COLO668 (cell line): Measurements from ENCODE around the gene MRPS10.
"Not testable (repeated sequence)": the region's sequence is repeated elsewhere in the genome, so short reads cannot be mapped to it uniquely, and the experiment has no call there.

ENCODE experiments used
- DNase-seq: peaks from one replicate; lab custom pipeline; 2025; ENCODE audit not compliant: unreplicated experiment; lab: John Stamatoyannopoulos, UW

MRPS10 gene

DNA sequence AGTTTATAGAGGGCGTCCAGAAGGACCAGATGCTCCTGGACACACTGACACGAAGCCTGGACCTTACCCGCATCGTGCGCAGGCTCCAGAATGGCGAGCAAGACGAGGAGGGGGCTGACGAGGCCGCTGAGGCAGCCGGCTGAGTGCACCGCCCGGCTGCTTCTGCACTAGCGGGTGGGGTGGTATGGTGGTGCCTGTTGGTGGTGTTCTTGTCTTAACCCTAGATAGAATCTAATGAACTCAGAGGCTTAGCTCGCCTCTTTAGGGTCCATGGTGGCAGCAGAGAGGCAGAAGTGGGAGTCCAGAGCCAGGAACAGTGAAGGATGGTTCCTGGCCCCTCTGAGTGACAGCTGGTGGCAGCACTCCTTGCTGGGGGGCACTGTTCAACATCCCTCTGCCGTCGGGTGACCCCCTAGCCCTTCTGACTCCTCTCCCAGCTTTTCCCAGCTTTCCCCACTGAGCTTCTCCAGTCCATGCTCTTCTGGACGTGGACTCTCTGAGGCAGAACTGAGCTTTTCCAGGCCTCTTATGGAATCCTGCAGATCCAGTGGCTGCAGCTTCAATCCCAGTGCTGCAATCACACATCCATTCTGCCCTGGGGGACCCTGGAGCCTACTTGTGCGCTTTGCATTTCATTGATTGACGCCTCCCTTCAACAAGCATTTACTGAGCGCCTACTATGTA lies 38.3 kb downstream of the MRPS10 start:
- no peak for DNase-seq

DNA sequence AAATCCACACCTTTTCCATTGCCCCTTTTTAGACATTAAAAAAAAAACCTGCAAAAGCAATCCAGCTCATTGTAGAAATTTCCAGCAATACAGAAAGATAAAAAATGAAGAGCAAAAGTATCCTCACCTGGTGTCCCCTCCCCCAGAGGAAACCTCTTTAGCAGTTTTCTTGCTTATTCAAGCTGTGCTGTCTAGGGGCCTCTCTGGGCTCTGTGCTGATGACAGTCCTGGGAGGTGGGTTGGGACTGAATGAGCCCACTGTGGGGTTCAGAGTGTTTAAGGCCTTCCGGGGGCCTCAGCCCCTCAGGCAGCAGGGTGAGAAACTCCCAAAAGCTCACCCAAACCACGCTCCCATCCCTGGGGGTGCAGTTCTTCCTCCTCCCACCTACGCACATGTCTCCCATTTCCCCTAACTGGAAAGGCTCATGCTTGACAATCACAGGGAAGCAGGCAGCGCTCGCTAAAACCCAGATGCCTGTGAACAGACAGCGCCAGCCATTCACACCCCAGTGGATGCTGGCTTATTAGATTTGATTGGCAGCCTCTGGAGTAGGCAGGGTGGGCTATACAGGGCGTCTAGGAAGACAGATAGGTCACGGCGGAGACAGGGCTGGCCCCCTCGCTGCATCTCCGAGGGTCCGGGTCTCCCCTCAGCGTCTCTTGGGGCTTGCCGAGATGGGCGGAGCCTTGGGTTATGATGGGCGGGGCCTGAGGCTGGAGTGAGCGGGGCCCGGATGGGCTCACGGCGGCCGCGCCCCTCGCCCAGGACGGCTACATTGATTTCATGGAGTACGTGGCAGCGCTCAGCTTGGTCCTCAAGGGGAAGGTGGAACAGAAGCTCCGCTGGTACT lies 39.9 kb downstream of the MRPS10 start:
- DNase-seq = no peak

DNA sequence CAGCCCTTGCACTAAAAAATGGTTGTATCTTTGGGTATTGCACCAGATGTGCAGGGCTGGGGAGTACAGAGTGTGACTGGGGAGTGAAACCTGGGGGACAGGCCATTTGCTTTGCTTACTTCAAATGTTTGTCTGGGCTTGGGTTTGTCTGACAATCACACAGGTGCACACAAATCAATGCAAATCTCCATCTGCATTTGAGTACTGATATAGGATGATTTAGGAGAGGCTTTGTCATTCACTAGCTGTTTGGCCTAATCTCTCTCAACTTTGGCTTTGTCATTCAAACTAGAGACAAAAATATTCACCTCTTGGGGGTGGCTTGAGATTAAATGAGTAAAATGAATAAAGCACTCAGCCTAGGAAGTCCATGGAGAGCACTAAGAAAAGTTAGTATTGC lies 40.7 kb downstream of the MRPS10 start:
- no peak for DNase-seq

DNA sequence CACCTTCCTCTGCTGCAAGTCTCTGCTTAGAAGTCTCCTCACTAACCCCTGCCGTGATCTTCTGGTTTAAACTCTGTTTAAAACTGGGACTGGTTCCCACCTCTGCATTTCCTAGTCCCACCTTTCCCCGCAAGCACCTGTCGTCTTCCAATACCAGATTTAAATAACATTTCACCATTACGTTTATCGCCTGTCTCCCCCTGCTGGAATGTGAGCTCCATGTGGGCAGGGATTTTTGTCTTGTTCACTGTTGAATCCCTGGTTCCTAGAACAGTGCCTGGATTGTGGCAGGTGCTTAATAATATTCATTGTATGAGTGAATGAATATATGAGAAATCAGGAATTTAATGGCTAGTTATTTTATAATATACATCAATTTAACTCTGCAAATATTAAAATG lies 41.8 kb downstream of the MRPS10 start:
- no peak for DNase-seq

DNA sequence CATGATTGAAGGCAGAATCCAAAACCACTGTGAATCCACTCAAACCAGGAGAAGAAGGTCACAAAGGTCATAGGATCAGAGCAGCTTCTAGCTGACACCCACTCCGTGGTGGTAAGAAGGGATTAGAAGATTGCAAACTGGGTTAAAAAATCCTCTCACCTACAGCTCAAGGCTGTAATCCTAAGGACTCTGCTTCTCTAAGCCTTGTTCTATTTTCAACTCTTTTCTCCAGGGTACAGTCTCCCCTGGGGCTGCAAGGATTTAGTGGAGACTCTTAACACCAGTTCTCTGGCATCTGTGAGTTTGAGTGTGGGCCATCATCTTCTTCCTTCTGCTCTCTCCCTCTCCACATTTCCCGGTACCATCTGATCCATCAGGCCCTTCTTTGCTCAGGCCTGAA lies 44.6 kb downstream of the MRPS10 start, which contains the start of gene GUCA1A:
GUCA1A (plus strand) TSS at position 264 of the 400 bp plus-strand sequence. CDS start 250 bp downstream, outside the sequence.
- DNase-seq = no peak

DNA sequence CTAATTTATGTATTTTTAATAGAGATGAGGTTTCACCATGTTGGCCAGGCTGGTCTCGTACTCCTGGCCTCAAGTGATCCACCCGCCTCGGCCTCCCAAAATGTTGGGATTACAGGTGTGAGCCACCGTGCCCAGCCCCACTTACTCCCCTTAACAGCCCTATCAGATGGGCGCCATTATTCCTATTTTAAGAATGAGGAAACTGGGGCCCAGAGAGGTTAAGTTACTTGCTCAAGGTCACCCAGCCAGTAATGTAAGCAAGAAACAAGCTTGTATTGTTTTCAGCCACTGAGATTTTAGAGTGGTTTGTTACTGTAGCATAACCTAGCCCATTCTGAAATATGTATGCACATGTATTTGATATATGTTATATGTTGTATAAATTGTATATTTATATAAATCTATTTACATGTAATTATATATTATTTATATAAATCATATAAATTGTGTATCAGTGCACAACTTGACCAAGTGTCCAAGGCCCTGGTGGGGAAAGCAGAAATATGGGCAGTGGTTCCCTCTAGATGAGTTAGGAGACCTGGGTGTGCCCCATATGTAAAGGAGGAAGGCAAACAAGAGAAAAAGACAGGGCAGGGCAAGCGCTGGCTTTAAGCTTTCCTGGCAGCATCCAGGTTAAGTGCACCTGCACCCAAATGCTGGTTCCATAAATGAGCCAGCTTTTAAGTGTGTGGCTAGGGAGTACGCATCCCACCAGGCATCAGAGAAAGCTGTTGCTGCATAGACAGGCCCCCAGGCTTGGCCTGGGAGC lies 45.7 kb downstream of the MRPS10 start:
- peak; percentile 34 for DNase-seq

DNA sequence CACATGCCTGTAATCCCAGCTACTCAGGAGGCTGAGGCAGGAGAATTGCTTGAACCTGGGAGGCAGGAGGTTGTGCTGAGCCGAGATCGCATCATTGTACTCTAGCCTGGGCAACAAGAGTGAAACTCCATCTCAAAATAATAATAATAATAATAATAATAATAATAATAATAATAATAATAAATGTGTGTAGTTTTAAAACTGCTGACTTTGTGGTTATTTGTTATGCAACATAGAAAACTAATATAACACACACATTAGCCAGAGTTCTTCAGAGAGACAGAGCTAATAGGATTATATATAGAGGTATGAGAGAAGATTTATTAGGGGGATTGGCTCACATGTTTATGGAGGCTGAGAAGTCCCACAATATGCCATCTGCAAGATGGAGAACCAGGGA lies 47.9 kb downstream of the MRPS10 start:
- DNase-seq = not testable (repeated sequence)

DNA sequence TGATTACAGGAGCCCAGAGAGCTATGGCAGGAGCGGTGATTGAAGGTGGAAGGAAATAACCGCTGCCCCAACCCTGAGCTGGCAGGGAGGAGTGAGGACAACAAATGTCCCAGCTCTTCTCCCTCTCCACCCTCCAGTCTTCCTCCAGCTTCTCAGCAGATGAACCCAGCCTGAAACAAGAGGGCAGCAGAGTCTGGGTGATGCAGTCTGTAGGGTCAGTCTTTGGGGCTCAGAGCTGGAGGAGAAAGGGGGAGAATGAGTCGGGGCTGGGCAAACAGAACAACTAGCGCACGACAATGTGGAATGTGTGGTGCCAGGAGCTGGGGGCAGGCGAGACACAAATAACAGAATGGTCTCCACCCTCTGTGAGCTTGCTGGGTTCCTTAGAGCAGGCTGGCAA lies 49.0 kb downstream of the MRPS10 start:
- no peak for DNase-seq

DNA sequence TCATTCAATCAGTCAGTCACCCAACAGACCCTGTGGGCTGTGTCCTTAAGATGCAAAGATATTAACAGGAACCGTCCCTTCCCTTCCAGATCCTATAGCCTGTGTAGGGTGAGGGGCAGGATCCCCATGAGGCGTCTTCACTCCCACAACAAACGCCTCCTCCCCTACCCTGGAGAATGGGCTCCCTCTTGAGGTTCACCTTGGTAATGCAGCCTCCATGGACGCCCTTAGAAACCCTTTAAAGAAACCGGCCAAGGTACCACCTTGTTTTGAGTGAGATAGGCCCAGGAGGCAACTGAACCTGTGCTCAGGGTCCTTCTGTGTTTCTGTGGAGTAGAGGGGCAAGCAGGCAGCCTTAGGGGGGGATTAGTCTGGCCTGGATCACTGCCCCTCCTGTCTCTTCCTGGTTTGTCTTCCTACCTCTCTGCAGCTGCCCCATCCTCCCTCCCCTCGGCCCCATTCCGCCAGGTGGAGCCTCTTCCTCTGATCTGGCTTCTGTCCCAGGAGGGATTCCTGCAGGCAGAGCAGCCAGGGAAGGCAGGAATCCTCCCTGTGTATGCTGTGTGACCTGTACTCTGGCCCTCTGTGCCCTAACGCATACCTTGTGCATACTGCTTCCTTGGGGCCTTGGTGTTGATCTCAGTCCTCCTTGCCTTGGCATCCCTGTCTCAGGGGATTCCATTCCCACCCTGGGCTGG lies 51.1 kb downstream of the MRPS10 start:
- DNase-seq = peak; percentile 79

DNA sequence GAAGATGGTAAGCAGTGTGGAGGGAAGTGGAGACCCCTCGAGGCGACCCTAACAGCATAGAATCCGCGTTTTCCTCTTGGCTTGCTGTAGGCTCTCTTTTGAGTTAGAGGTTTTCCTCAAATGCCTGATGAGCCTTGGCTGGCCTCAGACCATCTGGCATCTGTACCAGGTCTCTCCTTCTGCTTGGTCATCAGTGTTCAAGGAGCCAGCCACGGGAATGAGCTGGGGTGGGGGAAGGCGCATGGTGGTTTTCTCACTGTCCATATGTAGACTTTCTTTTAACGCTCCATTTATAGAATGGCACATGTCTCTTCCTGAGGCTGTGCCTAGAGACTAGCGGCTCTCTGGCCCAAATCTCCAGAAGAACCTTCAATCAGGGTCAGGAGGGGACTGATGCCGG lies 52.6 kb downstream of the MRPS10 start:
- DNase-seq = no peak

DNA sequence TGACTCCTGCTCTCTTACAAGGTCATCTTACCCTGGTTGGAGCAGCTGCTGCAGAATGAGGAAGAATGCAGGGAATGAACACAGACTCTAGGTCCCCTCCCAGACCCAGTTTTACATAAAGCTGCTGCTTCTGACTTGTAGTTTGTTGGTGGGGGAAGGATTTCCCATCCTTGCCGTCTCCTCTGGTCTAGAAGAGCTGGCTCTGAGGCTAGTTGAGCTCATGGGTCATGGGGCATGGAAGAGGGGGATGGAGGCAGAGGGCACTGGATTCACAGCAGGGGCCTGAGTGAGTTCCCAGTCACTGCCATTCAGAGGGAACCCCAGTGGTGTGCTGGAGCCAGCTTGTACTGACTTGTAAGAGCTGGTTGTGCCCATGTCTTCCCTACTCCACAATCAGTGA lies 53.7 kb downstream of the MRPS10 start:
- no peak for DNase-seq

DNA sequence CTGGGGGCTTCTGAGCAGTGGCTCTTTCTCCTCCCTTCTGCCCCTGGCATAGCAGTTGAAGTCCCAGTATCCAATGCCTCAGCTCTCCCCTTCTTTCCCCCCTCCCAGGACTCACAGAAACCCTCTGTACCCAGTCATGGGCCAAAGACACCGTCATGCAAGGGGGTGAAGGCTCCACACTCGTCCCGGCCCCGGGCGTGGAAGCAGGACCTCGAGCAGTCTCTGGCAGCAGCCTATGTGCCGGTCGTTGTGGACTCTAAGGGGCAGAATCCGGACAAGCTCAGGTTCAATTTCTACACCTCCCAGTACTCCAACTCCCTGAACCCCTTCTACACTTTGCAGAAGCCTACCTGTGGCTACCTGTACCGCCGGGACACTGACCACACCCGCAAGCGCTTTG lies 54.8 kb downstream of the MRPS10 start:
- DNase-seq = no peak

DNA sequence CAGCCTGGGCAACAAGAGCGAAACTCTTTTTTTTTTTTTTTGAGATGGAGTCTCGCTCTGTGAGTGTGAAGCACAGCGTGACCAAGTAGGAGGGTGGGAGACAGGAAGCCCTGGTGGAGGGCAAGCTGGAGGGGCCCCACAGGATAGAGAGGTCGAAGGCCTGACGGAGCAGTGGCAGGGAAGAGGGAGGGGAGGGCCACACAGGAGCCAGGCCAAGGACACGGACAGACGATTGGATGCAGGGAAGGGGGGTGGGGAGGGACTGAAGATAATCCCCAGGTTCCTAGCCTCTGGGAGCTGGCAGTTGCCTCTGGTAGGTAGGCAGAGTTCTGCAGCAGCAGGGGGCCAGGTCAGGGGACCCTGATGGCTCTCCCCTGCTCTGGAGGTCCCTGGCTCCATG lies 55.3 kb downstream of the MRPS10 start:
- no peak for DNase-seq

DNA sequence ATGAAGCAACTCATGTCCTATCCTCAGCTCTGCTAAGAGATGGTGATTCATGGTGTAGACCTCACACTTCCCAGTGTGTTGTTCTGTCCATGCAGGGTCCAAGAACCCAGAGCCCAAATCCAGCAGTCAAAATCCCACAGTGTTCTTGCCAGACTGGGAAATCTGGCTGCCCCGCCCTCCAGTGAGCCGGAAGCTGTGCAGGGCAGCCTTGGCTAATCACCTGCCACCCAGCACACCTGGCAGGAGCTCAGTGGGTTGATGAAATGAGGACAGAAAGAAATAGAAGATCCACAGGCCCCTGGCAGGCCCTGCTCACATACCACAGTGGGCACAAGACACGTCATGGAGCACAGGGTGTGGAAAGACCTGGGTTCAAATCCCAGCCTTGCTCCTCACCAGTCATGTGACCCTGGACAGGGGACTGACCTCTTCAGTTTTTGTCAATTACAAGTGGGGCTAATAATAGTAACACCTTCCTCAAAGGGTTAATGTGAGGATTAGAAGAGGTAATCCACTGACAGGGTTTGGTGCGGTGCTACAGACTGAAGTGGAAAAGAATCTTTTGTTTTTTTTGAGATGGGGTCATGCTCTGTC lies 58.1 kb downstream of the MRPS10 start:
- peak; percentile 30 for DNase-seq

DNA sequence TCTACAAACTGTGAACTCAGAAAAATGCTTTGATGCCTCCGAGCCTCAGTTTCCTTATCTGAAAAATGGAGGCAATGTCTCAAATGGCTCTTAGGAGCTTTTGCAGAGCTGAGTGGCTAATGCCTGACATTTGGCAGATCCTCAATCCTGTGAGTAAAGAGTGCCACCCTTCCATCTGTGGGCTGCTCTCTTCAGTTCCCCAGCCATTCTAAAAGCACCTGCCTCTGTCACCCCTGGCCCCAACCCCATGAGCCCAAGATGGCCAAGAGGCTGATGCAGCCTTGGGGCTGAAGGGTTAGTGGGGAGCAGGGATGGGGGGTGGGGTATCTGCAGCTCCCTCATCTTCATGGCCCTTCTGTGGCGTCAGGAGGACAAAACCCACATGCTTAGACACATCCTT lies 59.0 kb downstream of the MRPS10 start:
- no peak for DNase-seq

DNA sequence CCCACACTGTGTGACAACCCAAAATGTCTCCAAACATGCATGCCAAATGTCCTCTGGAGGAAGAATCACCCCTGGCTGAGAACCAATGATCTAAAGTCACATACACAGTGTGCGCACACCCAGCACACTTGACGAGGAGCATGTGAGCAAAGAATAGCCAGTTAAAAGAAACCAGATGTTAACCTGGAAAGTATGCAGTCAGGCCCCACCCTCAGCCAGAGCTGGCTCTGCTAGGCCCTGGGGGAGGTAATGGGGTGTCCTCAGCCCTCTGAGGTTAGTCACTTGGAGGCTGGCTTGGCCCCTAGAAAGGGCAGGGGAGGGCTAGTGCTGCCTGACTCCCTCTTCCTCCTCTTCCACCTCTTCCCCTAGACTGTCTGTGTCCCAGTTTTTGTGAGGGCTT lies 59.6 kb downstream of the MRPS10 start:
- no peak for DNase-seq
